ENCODE data around the gene ADM2. TPM values are rescaled to one million over a fixed set of nuclear protein-coding genes. Genes with fewer than 3 reads are reported as not detected.

ADM2 gene
- total RNA-seq, 1 donor = 9.4 TPM

- no peak for TF ChIP-seq CTCF (IDR thresholded peaks at IDR 0.05; ENCODE audit: extremely low read depth, low read depth, low read length)
- H3K4me3 ChIP-seq (ENCODE audit: insufficient read depth, low read length) = no peak overlapping the region
- peaks cover 16% of the 10 kb centered on the region for H4K20me1 ChIP-seq (ENCODE audit: insufficient read depth, low read length)
- H2AFZ ChIP-seq (ENCODE audit: low read length) = no peak overlapping the region
- H3K4me2 ChIP-seq (ENCODE audit: insufficient read depth, low read length) = no peak overlapping the region
- no peaks in the 10 kb centered on the region for H3K79me2 ChIP-seq (ENCODE audit: insufficient read depth, low read length)
- H3K36me3 ChIP-seq (ENCODE audit: insufficient read depth, low read length) = peaks cover 50% of the 10 kb centered on the region
- H3K4me1 ChIP-seq (ENCODE audit: insufficient read depth, low read length) = peaks cover 9% of the 10 kb centered on the region
- H3K27ac ChIP-seq (ENCODE audit: low read depth, low read length) = no peak overlapping the region
- DNase-seq (ENCODE audit: insufficient read length, low spot score, missing footprints) = no peak
- H3K9me3 ChIP-seq (ENCODE audit: low read depth, low read length) = no peaks in the 10 kb centered on the region
- no peaks in the 10 kb centered on the region for H3K27me3 ChIP-seq (ENCODE audit: insufficient read depth, low read length)
Measured at GRCh38 chr22:50445880-50446707, 35.2 kb upstream of the ADM2 start.

GRCh38 chr22:50446708-50447575 lies 34.4 kb upstream of the ADM2 start:
- peaks cover 16% of the 10 kb centered on the region for H4K20me1 ChIP-seq (ENCODE audit: insufficient read depth, low read length)
- H3K4me3 ChIP-seq (ENCODE audit: insufficient read depth, low read length) = no peak overlapping the region
- H3K79me2 ChIP-seq (ENCODE audit: insufficient read depth, low read length) = no peaks in the 10 kb centered on the region

GRCh38 chr22:50447576-50448551 lies 33.5 kb upstream of the ADM2 start:
- H3K4me2 ChIP-seq (ENCODE audit: insufficient read depth, low read length) = no peak overlapping the region
- H4K20me1 ChIP-seq (ENCODE audit: insufficient read depth, low read length) = peaks cover 16% of the 10 kb centered on the region
- no peaks in the 10 kb centered on the region for H3K9me3 ChIP-seq (ENCODE audit: low read depth, low read length)
- H3K27me3 ChIP-seq (ENCODE audit: insufficient read depth, low read length) = no peaks in the 10 kb centered on the region
- no peak overlapping the region for H3K4me3 ChIP-seq (ENCODE audit: insufficient read depth, low read length)
- H3K27ac ChIP-seq (ENCODE audit: low read depth, low read length) = no peak overlapping the region
- TF ChIP-seq CTCF (IDR thresholded peaks at IDR 0.05; ENCODE audit: extremely low read depth, low read depth, low read length) = no peak
- peaks cover 9% of the 10 kb centered on the region for H3K4me1 ChIP-seq (ENCODE audit: insufficient read depth, low read length)
- peaks cover 59% of the 10 kb centered on the region for H3K36me3 ChIP-seq (ENCODE audit: insufficient read depth, low read length)
- peak; percentile 93 for DNase-seq (ENCODE audit: insufficient read length, low spot score, missing footprints)
- no peak overlapping the region for H2AFZ ChIP-seq (ENCODE audit: low read length)
- H3K79me2 ChIP-seq (ENCODE audit: insufficient read depth, low read length) = no peaks in the 10 kb centered on the region

More at GRCh38 chr22:50446708-50447575, 34.4 kb upstream of the ADM2 start:
- Histone ChIP-seq H3K4me1 (ENCODE audit: insufficient read depth, low read length) (peaks cover 9% of the 10 kb centered on the region), H3K27ac (ENCODE audit: low read depth, low read length) (no peak overlapping the region), H3K36me3 (ENCODE audit: insufficient read depth, low read length) (peaks cover 55% of the 10 kb centered on the region), H2AFZ (ENCODE audit: low read length) (no peak overlapping the region), H3K9me3 (ENCODE audit: low read depth, low read length) (no peaks in the 10 kb centered on the region), H3K27me3 (ENCODE audit: insufficient read depth, low read length) (no peaks in the 10 kb centered on the region), H3K4me2 (ENCODE audit: insufficient read depth, low read length) (no peak overlapping the region)
- no peak for DNase-seq (ENCODE audit: insufficient read length, low spot score, missing footprints)
- no peak for TF ChIP-seq CTCF (IDR thresholded peaks at IDR 0.05; ENCODE audit: extremely low read depth, low read depth, low read length)
